ACC112 (cell line): ENCODE results near the gene RHOT2.
A peak's percentile ranks its signal among the peaks of the same experiment; 100 is the strongest.

Experiments used
- H2AFZ ChIP-seq: fragments of 200-600 bp; sonication (generic); one replicate; pipeline ENCODE4 v1.6.0; 2017; ENCODE audit warnings: antibody characterized with exemption, low read length; ENCODE audit not compliant: unreplicated experiment
- H3K27ac ChIP-seq: fragments of 200-600 bp; sonication (generic); 2 replicates; pipeline ENCODE4 v1.5.1; 2014; ENCODE audit warnings: low read depth, mild to moderate bottlenecking, antibody characterized with exemption, low read length, moderate library complexity
- H3K27me3 ChIP-seq: fragments of 200-600 bp; sonication (generic); 2 replicates; pipeline ENCODE4 v1.6.1; 2014; ENCODE audit warnings: mild to moderate bottlenecking, antibody characterized with exemption, low read length, moderate library complexity, mixed read lengths; ENCODE audit not compliant: insufficient read depth
- H3K36me3 ChIP-seq: fragments of 200-600 bp; sonication (generic); 2 replicates; pipeline ENCODE4 v1.6.1; 2016; ENCODE audit warnings: mild to moderate bottlenecking, antibody characterized with exemption, low read length, moderate library complexity, mixed read lengths; ENCODE audit not compliant: insufficient read depth
- H3K4me1 ChIP-seq: fragments of 200-600 bp; sonication (generic); one replicate; pipeline ENCODE4 v1.6.1; 2016; ENCODE audit warnings: low read length, mixed read lengths; ENCODE audit not compliant: insufficient read depth, unreplicated experiment, control insufficient read depth
- H3K4me3 ChIP-seq: fragments of 200-600 bp; sonication (generic); 2 replicates; pipeline ENCODE4 v1.5.1; 2014; ENCODE audit warnings: mild to moderate bottlenecking, low read depth, low read length
- H3K79me2 ChIP-seq: fragments of 200-600 bp; sonication (generic); one replicate; pipeline ENCODE4 v1.6.0; 2016; ENCODE audit warnings: low read length; ENCODE audit not compliant: control insufficient read depth, unreplicated experiment, insufficient read depth

The RHOT2 gene

GRCh38 chr16:627454-628239, 40.3 kb upstream of the RHOT2 start:
- H3K79me2 ChIP-seq, result no peaks in the 10 kb centered on the region
- H2AFZ ChIP-seq, result no peak overlapping the region
- H3K36me3 ChIP-seq, result no peaks in the 10 kb centered on the region
- peak overlapping the region; percentile 20; the same call in 1 of the 2 replicates for H3K27ac ChIP-seq
- peaks cover 33% of the 10 kb centered on the region for H3K4me1 ChIP-seq
- no peak overlapping the region; the same call in 1 of the 2 replicates for H3K4me3 ChIP-seq
- H3K27me3 ChIP-seq, result no peaks in the 10 kb centered on the region

GRCh38 chr16:628321-629061, 39.4 kb upstream of the RHOT2 start:
- H2AFZ ChIP-seq, result no peak overlapping the region
- H3K27me3 ChIP-seq, result no peaks in the 10 kb centered on the region
- peaks cover 3% of the 10 kb centered on the region; the same call in 1 of the 2 replicates for H3K36me3 ChIP-seq
- H3K4me3 ChIP-seq, result no peak overlapping the region
- H3K4me1 ChIP-seq, result peaks cover 33% of the 10 kb centered on the region
- H3K79me2 ChIP-seq, result no peaks in the 10 kb centered on the region
- no peak overlapping the region for H3K27ac ChIP-seq

- H3K79me2 ChIP-seq, result no peaks in the 10 kb centered on the region
- H3K4me1 ChIP-seq, result peaks cover 33% of the 10 kb centered on the region
- H3K4me3 ChIP-seq, result no peak overlapping the region
- H2AFZ ChIP-seq, result no peak overlapping the region
- no peak overlapping the region for H3K27ac ChIP-seq
- peaks cover 3% of the 10 kb centered on the region; the same call in 1 of the 2 replicates for H3K36me3 ChIP-seq
- H3K27me3 ChIP-seq, result no peaks in the 10 kb centered on the region
Measured at GRCh38 chr16:629185-629832, 38.6 kb upstream of the RHOT2 start.

GRCh38 chr16:629833-630248, 38.1 kb upstream of the RHOT2 start:
- H2AFZ ChIP-seq, result no peak overlapping the region
- no peaks in the 10 kb centered on the region for H3K27me3 ChIP-seq
- peaks cover 34% of the 10 kb centered on the region for H3K4me1 ChIP-seq
- no peak overlapping the region for H3K4me3 ChIP-seq
- no peak overlapping the region for H3K27ac ChIP-seq
- peaks cover 1% of the 10 kb centered on the region for H3K79me2 ChIP-seq
- H3K36me3 ChIP-seq, result peaks cover 3% of the 10 kb centered on the region; the same call in 1 of the 2 replicates

GRCh38 chr16:630249-630814, 37.6 kb upstream of the RHOT2 start:
- Histone ChIP-seq H2AFZ (no peak overlapping the region), H3K36me3 (peaks cover 3% of the 10 kb centered on the region; the same call in 1 of the 2 replicates), H3K79me2 (peaks cover 6% of the 10 kb centered on the region), H3K4me3 (no peak overlapping the region), H3K27me3 (no peaks in the 10 kb centered on the region), H3K27ac (no peak overlapping the region), H3K4me1 (peaks cover 38% of the 10 kb centered on the region)

- H3K4me3 ChIP-seq, result no peak within 1 kb of the TSS
- no peak within 1 kb of the TSS for H3K27ac ChIP-seq
- no peak within 1 kb of the TSS for H2AFZ ChIP-seq
- peaks cover 10% of the 10 kb centered on the region for H3K79me2 ChIP-seq
- H3K27me3 ChIP-seq, result no peaks in the 10 kb centered on the region
- H3K4me1 ChIP-seq, result peaks cover 38% of the 10 kb centered on the region
- H3K36me3 ChIP-seq, result peaks cover 3% of the 10 kb centered on the region; the same call in 1 of the 2 replicates
Measured at GRCh38 chr16:630815-631405, 37.0 kb upstream of the RHOT2 start, which contains the start of gene WFIKKN1. WFIKKN1 (plus strand) TSS chr16:630985; CDS start chr16:631254, 269 bp downstream.

- Histone ChIP-seq H3K27ac (no peak overlapping the region), H3K79me2 (peaks cover 10% of the 10 kb centered on the region), H3K36me3 (peaks cover 3% of the 10 kb centered on the region; the same call in 1 of the 2 replicates), H3K4me3 (no peak overlapping the region), H3K4me1 (peaks cover 31% of the 10 kb centered on the region), H2AFZ (no peak overlapping the region), H3K27me3 (no peaks in the 10 kb centered on the region)
Measured at GRCh38 chr16:631808-632358, 36.0 kb upstream of the RHOT2 start.

GRCh38 chr16:632486-633335, 35.2 kb upstream of the RHOT2 start:
- Histone ChIP-seq H3K4me3 (no peak overlapping the region), H3K27me3 (no peaks in the 10 kb centered on the region), H2AFZ (no peak overlapping the region), H3K79me2 (peaks cover 10% of the 10 kb centered on the region), H3K36me3 (peaks cover 3% of the 10 kb centered on the region; the same call in 1 of the 2 replicates), H3K4me1 (peaks cover 28% of the 10 kb centered on the region), H3K27ac (no peak overlapping the region)

GRCh38 chr16:633336-634050, 34.4 kb upstream of the RHOT2 start:
- Histone ChIP-seq H3K4me3 (no peak overlapping the region), H3K4me1 (peaks cover 24% of the 10 kb centered on the region), H3K27me3 (no peaks in the 10 kb centered on the region), H3K27ac (no peak overlapping the region), H3K36me3 (peaks cover 3% of the 10 kb centered on the region; the same call in 1 of the 2 replicates), H2AFZ (no peak overlapping the region), H3K79me2 (peaks cover 10% of the 10 kb centered on the region)
